ENCODE measurements around the gene GLIS1. TPM values are rescaled to one million over a fixed set of nuclear protein-coding genes. Genes with fewer than 3 reads are reported as not detected.

The GLIS1 gene
- total RNA-seq, 1 experiment from 2014 or later: 0.28 TPM

- no peak overlapping the region for H2BK20ac ChIP-seq (ENCODE audit: low read depth, low read length, poor library complexity, severe bottlenecking)
- no peak for DNase-seq
- H2BK120ac ChIP-seq (ENCODE audit: low read depth, low read length, poor library complexity, severe bottlenecking): no peak overlapping the region
- H3K23ac ChIP-seq (ENCODE audit: insufficient read length, low read depth, low read length): no peak overlapping the region
- H4K91ac ChIP-seq (ENCODE audit: insufficient read length, low read depth, low read length): no peak overlapping the region
- H3K27me3 Mint-ChIP-seq (ENCODE audit: low read depth): peaks cover 45% of the 10 kb centered on the region
- no peak overlapping the region for H3K56ac ChIP-seq (ENCODE audit: insufficient read length, low read depth, low read length)
- no peak overlapping the region for H3T11ph ChIP-seq (ENCODE audit: low read length)
- H2AK5ac ChIP-seq (ENCODE audit: insufficient read length, low read length): no peak overlapping the region
- H3K14ac ChIP-seq (ENCODE audit: insufficient read depth, low read length): no peak overlapping the region
- H4K20me1 ChIP-seq (ENCODE audit: control insufficient read depth, insufficient read depth, insufficient read length): no peaks in the 10 kb centered on the region
- no peak for TF ChIP-seq CTCF (conservative IDR thresholded peaks at IDR 0.05)
- H4K8ac ChIP-seq (replicated peaks; ENCODE audit: insufficient read length, low read depth, low read length): no peak overlapping the region
- no peak overlapping the region for H2BK5ac ChIP-seq (ENCODE audit: insufficient read length, low read length)
- no peak overlapping the region for H3K27ac Mint-ChIP-seq
- WGBS (ENCODE audit: extremely low coverage, insufficient read length, low lambda C conversion rate): no CpG with 5 or more reads among the region's 8 CpGs
- no peak overlapping the region for H4K5ac ChIP-seq (ENCODE audit: insufficient read length, low read depth, low read length)
- no peak overlapping the region for H3K4me2 ChIP-seq (ENCODE audit: insufficient read depth, insufficient read length, low read length)
- H3K4me1 Mint-ChIP-seq: no peaks in the 10 kb centered on the region
- no peak overlapping the region for H3K27ac ChIP-seq (ENCODE audit: insufficient read length, low read depth, low read length)
- H3K79me2 ChIP-seq (ENCODE audit: insufficient read depth, low read length): no peaks in the 10 kb centered on the region
- no peak overlapping the region for H2BK15ac ChIP-seq (ENCODE audit: low read depth, low read length)
- no peak overlapping the region for H2BK12ac ChIP-seq (ENCODE audit: insufficient read length, low read depth, low read length)
- H3K4me3 Mint-ChIP-seq: no peak overlapping the region
- H3K79me1 ChIP-seq (ENCODE audit: insufficient read depth, low read depth, low read length, poor library complexity, severe bottlenecking): no peaks in the 10 kb centered on the region
- H3K9me3 Mint-ChIP-seq: peaks cover under 1% of the 10 kb centered on the region in 2 experiments; a peak in 2 of 5 replicates
- no peaks in the 10 kb centered on the region for H3K36me3 Mint-ChIP-seq (ENCODE audit: insufficient read depth in 1 of 3, low read depth in 3 of 3)
- no peak overlapping the region for H3K4ac ChIP-seq (ENCODE audit: low read depth, low read length)
- H3K27me3 ChIP-seq (ENCODE audit: insufficient read depth, low read length): no peaks in the 10 kb centered on the region
- H2AFZ ChIP-seq (ENCODE audit: low read length): no peak overlapping the region
- no peaks in the 10 kb centered on the region for H3K4me1 ChIP-seq (ENCODE audit: insufficient read depth, low read length)
- H3K18ac ChIP-seq (ENCODE audit: insufficient read length, low read depth, low read length): no peak overlapping the region
- no peaks in the 10 kb centered on the region for H3K23me2 ChIP-seq (ENCODE audit: insufficient read length, low read depth, low read length, poor library complexity, severe bottlenecking)
- H3K9ac ChIP-seq (ENCODE audit: extremely low read depth, insufficient read length, low read length): no peak overlapping the region
- no peaks in the 10 kb centered on the region for H3K9me3 ChIP-seq (ENCODE audit: control insufficient read depth, low read depth, low read length)
These were observed 8.9 kb upstream of the GLIS1 start for GRCh38 chr1:53747841-53748240.
